GM12878 (cell line): ENCODE results near the gene HUS1. TPM values are rescaled to one million over a fixed set of nuclear protein-coding genes. Genes with fewer than 3 reads are reported as not detected.

Experiments used
- ATAC-seq: fragments of 200-7000 bp; cut with Tn5 transposase; 3 replicates; pipeline ENCODE4 v1.9.1; 2020; ENCODE audit warnings: mild to moderate bottlenecking, moderate library complexity
- BruUV-seq: library from RNA; stranded (reverse); fragments of 400-500 nt; replicated peaks from 2 replicates; lab custom pipeline; 2021; lab: Mats Ljungman, UMichigan
- CTCF ChIA-PET: fragments of 300-600 bp; sonication (Branson Sonifier 250); formaldehyde crosslinking; extraction: SDS; loops from one replicate; lab custom pipeline; 2021; ENCODE audit warnings: inconsistent platforms; lab: Yijun Ruan, JAX
- POLR2A ChIA-PET: fragments of 350-600 bp; formaldehyde crosslinking; extraction: SDS; loops from one replicate; lab custom pipeline; 2021; ENCODE audit warnings: inconsistent platforms; lab: Charles Lee
- RAD21 ChIA-PET: fragments of 300-600 bp; sonication (Branson Sonifier 250); formaldehyde crosslinking; loops from one replicate; lab custom pipeline; 2023; ENCODE audit warnings: antibody characterized with exemption; ENCODE audit not compliant: unreplicated experiment; lab: Charles Lee
- SMC1A ChIA-PET: fragments of 300-600 bp; sonication (Branson Sonifier 250); formaldehyde crosslinking; loops from one replicate; lab custom pipeline; 2023; ENCODE audit not compliant: unreplicated experiment, uncharacterized antibody; lab: Charles Lee
- DNase-seq: peaks from one replicate; pipeline ENCODE4 v3.0.0-alpha.2; 2011; ENCODE audit warnings: low read depth, low spot score
- FAIRE-seq: peaks from 3 replicates; lab custom pipeline; 2011; peaks lifted over from hg19 to GRCh38; lab: Jason Lieb, UNC
- H2AFZ ChIP-seq: 2 replicates; pipeline ENCODE4 v1.6.0; 2011; ENCODE audit warnings: low read depth, low read length, control low read depth; ENCODE audit not compliant: control insufficient read depth
- H3K27ac ChIP-seq: 2 replicates; pipeline ENCODE4 v1.5.1; 2011; ENCODE audit warnings: control low read depth; ENCODE audit not compliant: control insufficient read depth, insufficient read depth
- H3K27me3 ChIP-seq, 2 experiments: replicated peaks in 1 of 2; 2 replicates each; pipeline versions ENCODE4 v1.6.0 to v1.6.1; 2011; ENCODE audit warnings: low read length in 1 of 2; ENCODE audit not compliant: control insufficient read depth in 2 of 2, insufficient read depth in 2 of 2
- H3K36me3 ChIP-seq, 2 experiments: 2 replicates each; pipeline ENCODE4 v1.5.1; 2011; ENCODE audit warnings: low read length in 1 of 2; ENCODE audit not compliant: control insufficient read depth in 2 of 2, insufficient read depth in 2 of 2
- H3K4me1 ChIP-seq: 2 replicates; pipeline ENCODE4 v1.6.1; 2011; ENCODE audit warnings: mild to moderate bottlenecking, low read length, moderate library complexity, mixed read lengths; ENCODE audit not compliant: control insufficient read depth, insufficient read depth
- H3K4me2 ChIP-seq: 2 replicates; pipeline ENCODE4 v1.6.0; 2011; ENCODE audit warnings: control low read depth; ENCODE audit not compliant: control insufficient read depth, insufficient read depth
- H3K4me3 ChIP-seq: fragments of 200-600 bp; sonication (generic); 2 replicates; pipeline ENCODE4 v1.5.1; 2016
- H3K79me2 ChIP-seq: 2 replicates; pipeline ENCODE4 v1.6.0; 2011; ENCODE audit warnings: low read length; ENCODE audit not compliant: control insufficient read depth, insufficient read depth
- H3K9ac ChIP-seq: 2 replicates; pipeline ENCODE4 v1.8.0; 2011; ENCODE audit warnings: low read length, control low read depth, mixed read lengths; ENCODE audit not compliant: control insufficient read depth, insufficient read depth
- H3K9me3 ChIP-seq: replicated peaks from 3 replicates; pipeline ENCODE4 v1.5.1; 2011; ENCODE audit warnings: mild to moderate bottlenecking, low read length; ENCODE audit not compliant: control insufficient read depth, insufficient read depth
- H4K20me1 ChIP-seq: 2 replicates; pipeline ENCODE4 v1.6.0; 2011; ENCODE audit not compliant: control insufficient read depth, insufficient read depth
- CREB1 ChIP-seq: IDR thresholded peaks from 2 replicates; pipeline ENCODE4 v1.6.1; 2012; ENCODE audit warnings: low read depth, mild to moderate bottlenecking, inconsistent platforms
- FOS ChIP-seq: IDR thresholded peaks from 3 replicates; pipeline ENCODE4 v1.6.1; 2011; ENCODE audit warnings: borderline replicate concordance; ENCODE audit not compliant: insufficient read length; ENCODE audit errors: extremely low read depth
- JUNB ChIP-seq: IDR thresholded peaks from 2 replicates; pipeline ENCODE4 v1.6.1; 2016; ENCODE audit warnings: antibody characterized with exemption, mild to moderate bottlenecking
- NR2F1 ChIP-seq: fragments of 450-650 bp; conservative IDR thresholded peaks from 2 replicates; pipeline ENCODE4 v1.6.1; 2017; ENCODE audit warnings: mild to moderate bottlenecking
- RAD21 ChIP-seq: IDR thresholded peaks from 2 replicates; pipeline ENCODE4 v1.6.1; 2011; ENCODE audit warnings: mild to moderate bottlenecking, low read depth, low read length, moderate library complexity; ENCODE audit not compliant: insufficient read depth
- SMC3 ChIP-seq: IDR thresholded peaks from 2 replicates; pipeline ENCODE4 v1.6.1; 2011; ENCODE audit warnings: low read length, improper control_type of control experiment, borderline replicate concordance
- SPI1 ChIP-seq: IDR thresholded peaks from 2 replicates; pipeline ENCODE4 v1.6.1; 2011; ENCODE audit warnings: low read depth, mild to moderate bottlenecking, low read length, moderate library complexity, borderline replicate concordance; ENCODE audit not compliant: insufficient read depth
- STAT3 ChIP-seq: IDR thresholded peaks from 2 replicates; pipeline ENCODE4 v1.6.1; 2011; ENCODE audit warnings: low read depth, low read length, improper control_type of control experiment
- ZZZ3 ChIP-seq: IDR thresholded peaks from 2 replicates; pipeline ENCODE4 v1.6.1; 2011; ENCODE audit warnings: low read depth; ENCODE audit not compliant: control insufficient read depth, insufficient read length
- WGBS: methylation state at CpG from one replicate; pipeline ENCODE4 v1.1.6; 2016; ENCODE audit warnings: low lambda C conversion rate; ENCODE audit not compliant: insufficient replicate concordance, insufficient coverage; ENCODE audit errors: missing lambda C conversion rate; 5-methylcytosine and 5-hydroxymethylcytosine counted together
- in situ Hi-C: fragments of 300-500 bp; cut with MboI; formaldehyde crosslinking; loops from 9 replicates; pipeline ENCODE4 v1.14.3; 2018; ENCODE audit warnings: mixed read lengths
- intact Hi-C: fragments of 100-400 bp; cut with micrococcal nuclease; formaldehyde crosslinking; loops from one replicate; pipeline ENCODE4 v1.14.2; 2022; ENCODE audit not compliant: unreplicated experiment
- polyA plus RNA-seq, 11 experiments: library from polyadenylated mRNA; depleted of rRNA in 4 of 11; unstranded in 6 of 11; stranded (reverse) in 5 of 11; fragments of >200 nt; fragmentation: Nextera tagmentation in 4 of 11; fragmentation: Illumina TruSeq in 1 of 11; extraction: Ambion mirVana in 4 of 11; extraction: Trizol in 1 of 11; gene quantifications; 1 replicate in 1 of 11; 2 replicates in 10 of 11; pipeline versions ENCODE4 v1.2.1 to v1.2.3, GENCODE V29; 2011 to 2016; ENCODE audit warnings: inconsistent platforms in 2 of 11, missing spikeins in 2 of 11, low read depth in 1 of 11
- total RNA-seq, 4 experiments: library from RNA; depleted of rRNA in 3 of 4; stranded (reverse); fragments of >200 nt in 3 of 4; fragmentation: Illumina TruSeq in 1 of 4; extraction: Trizol in 1 of 4; gene quantifications; 2 replicates each; pipeline versions ENCODE4 v1.2.1 to v1.2.3, GENCODE V29; 2013 to 2021
- TF ChIP-seq, protein P1 (sequence below): fragments of 450-650 bp; IDR thresholded peaks from 2 replicates; pipeline ENCODE4 v1.6.1; 2018; ENCODE audit warnings: borderline replicate concordance, mild to moderate bottlenecking; ENCODE audit not compliant: partially characterized antibody
- TF ChIP-seq, protein P2 (sequence below), 3 experiments: IDR thresholded peaks in 2 of 3; conservative IDR thresholded peaks in 1 of 3; 2 replicates each; pipeline ENCODE4 v1.5.1; 2011; ENCODE audit warnings: low read depth in 3 of 3, low read length in 3 of 3, mild to moderate bottlenecking in 3 of 3, control low read depth in 2 of 3, moderate library complexity in 2 of 3, inconsistent platforms in 1 of 3, mixed read lengths in 1 of 3; ENCODE audit not compliant: control insufficient read depth in 2 of 3, insufficient read depth in 1 of 3; ENCODE audit errors: extremely low read depth in 1 of 3

Gene HUS1
- total and polyA plus RNA-seq, 10 of the 15 experiments (the other 5 are each of a cell fraction or from before 2014, with no cell fraction given): 10.4 to 35.5 (median 22.6) TPM

DNA sequence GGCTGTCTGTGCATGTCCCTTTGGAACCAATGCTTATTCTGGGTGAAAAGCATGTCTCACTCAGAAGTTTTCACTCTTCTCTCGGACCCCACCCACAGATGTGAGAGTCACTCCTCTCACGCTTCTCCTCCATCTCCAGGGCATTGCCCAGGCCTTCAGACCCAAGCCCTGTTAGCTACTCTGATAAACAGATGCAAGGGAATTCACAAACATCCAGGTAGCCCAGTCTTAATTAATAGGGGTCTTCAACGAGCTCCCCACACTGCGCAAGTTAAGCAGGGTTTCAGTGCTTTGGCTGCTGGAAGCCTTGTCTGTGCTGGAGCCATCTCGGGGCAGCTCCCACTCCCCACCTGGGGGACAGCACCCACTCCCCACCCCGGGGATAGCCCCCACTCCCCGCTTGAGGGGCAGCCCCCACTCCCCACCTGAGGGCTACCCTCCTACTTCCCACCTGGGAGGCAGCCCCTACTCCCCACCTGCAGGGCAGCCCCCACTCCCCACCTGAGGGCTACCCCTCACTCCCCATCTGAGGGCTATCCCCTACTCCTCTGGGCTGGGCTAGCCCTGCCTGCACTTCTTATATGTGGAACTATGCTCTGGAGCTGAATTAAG lies 39.9 kb downstream of the HUS1 start (continued):
- TF ChIP-seq, protein P1, sequence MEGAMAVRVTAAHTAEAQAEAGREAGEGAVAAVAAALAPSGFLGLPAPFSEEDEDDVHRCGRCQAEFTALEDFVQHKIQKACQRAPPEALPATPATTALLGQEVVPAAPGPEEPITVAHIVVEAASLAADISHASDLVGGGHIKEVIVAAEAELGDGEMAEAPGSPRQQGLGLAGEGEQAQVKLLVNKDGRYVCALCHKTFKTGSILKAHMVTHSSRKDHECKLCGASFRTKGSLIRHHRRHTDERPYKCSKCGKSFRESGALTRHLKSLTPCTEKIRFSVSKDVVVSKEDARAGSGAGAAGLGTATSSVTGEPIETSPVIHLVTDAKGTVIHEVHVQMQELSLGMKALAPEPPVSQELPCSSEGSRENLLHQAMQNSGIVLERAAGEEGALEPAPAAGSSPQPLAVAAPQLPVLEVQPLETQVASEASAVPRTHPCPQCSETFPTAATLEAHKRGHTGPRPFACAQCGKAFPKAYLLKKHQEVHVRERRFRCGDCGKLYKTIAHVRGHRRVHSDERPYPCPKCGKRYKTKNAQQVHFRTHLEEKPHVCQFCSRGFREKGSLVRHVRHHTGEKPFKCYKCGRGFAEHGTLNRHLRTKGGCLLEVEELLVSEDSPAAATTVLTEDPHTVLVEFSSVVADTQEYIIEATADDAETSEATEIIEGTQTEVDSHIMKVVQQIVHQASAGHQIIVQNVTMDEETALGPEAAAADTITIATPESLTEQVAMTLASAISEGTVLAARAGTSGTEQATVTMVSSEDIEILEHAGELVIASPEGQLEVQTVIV: no peak
- TF ChIP-seq FOS (no peak), STAT3 (no peak), JUNB (no peak)

DNA sequence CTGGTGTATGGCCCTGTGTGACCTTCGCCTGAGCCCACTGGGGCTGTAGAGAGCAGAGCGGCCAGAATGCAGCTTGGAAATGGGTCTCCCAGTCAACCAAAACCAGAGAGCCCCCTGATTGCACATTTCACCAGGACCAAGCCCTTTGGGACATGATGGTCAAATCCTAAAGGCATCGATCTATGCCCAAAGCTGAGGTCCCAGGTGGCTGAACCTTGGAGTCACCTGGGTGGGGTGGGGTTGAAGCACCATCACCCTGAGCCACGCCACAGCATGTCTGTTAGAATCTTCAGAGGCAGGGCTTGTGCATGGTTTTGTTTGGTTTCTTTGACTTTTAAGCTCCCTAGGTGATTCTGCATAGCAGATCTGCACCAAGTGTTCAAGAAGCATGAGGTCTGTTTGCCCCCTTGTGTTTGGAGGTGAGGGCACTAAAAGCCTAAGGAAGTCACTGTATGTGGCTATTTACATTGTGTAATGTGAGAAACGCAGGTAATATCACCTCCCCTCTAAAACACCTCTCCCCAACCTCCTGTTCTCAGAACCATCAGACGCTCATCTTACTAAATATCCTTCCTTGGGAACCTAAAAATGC lies 40.7 kb downstream of the HUS1 start:
- FAIRE-seq: no peak
- no peak for DNase-seq
- Histone ChIP-seq H3K79me2 (no peaks in the 10 kb centered on the region), H3K4me2 (peak overlapping the region; percentile 92), H3K4me3 (no peak overlapping the region; the same call in 1 of the 2 replicates), H3K27ac (peak overlapping the region; percentile 68; the same call in 1 of the 2 replicates), H3K36me3 (no peaks in the 10 kb centered on the region), H3K27me3 (peaks cover 0 to 1% of the 10 kb centered on the region in 2 experiments; a peak in 2 of 4 replicates), H3K9ac (no peak overlapping the region), H2AFZ (no peak overlapping the region), H3K9me3 (no peaks in the 10 kb centered on the region), H4K20me1 (no peaks in the 10 kb centered on the region), H3K4me1 (peaks cover 28% of the 10 kb centered on the region)
- no TSS peak for BruUV-seq
- ChIA-PET RAD21 (interaction anchor here (0.9 to 3.0 kb wide), 4 partner anchors 9 to 672 kb away, joined by 3 to 17 read pairs (median 7); no protein-coding TSS in a partner anchor), POLR2A (no interaction called here), SMC1A (interaction anchor here (0.9 to 2.4 kb wide), 5 partner anchors 10 to 171 kb away, joined by 3 to 13 read pairs (median 3); partner anchors contain the start of gene PKD1L1), CTCF (interaction anchor here (0.7 to 2.3 kb wide), 14 partner anchors 10 to 672 kb away, joined by 3 to 11 read pairs (median 4); partner anchors contain the start of gene PKD1L1)
- 0 out of 3 replicates have a peak, but pooled peaks have one; percentile 3 for ATAC-seq
- peak; percentile 64 for TF ChIP-seq RAD21
- TF ChIP-seq, protein P2, sequence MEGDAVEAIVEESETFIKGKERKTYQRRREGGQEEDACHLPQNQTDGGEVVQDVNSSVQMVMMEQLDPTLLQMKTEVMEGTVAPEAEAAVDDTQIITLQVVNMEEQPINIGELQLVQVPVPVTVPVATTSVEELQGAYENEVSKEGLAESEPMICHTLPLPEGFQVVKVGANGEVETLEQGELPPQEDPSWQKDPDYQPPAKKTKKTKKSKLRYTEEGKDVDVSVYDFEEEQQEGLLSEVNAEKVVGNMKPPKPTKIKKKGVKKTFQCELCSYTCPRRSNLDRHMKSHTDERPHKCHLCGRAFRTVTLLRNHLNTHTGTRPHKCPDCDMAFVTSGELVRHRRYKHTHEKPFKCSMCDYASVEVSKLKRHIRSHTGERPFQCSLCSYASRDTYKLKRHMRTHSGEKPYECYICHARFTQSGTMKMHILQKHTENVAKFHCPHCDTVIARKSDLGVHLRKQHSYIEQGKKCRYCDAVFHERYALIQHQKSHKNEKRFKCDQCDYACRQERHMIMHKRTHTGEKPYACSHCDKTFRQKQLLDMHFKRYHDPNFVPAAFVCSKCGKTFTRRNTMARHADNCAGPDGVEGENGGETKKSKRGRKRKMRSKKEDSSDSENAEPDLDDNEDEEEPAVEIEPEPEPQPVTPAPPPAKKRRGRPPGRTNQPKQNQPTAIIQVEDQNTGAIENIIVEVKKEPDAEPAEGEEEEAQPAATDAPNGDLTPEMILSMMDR (IDR thresholded peaks at IDR 0.05 in 2 of 3, conservative IDR thresholded peaks at IDR 0.05 in 1 of 3; ENCODE audit: control insufficient read depth in 2 of 3, extremely low read depth in 1 of 3, insufficient read depth in 1 of 3, low read depth in 3 of 3, low read length in 3 of 3): peak in 2 of 3 experiments; percentile 15 to 35; a peak in 1 of 6 replicates
- TF ChIP-seq SMC3: peak; percentile 23; the same call in 1 of the 2 replicates
- TF ChIP-seq SPI1: no peak
- TF ChIP-seq CREB1: peak; percentile 0; the same call in 1 of the 2 replicates
- TF ChIP-seq NR2F1: no peak
- TF ChIP-seq ZZZ3: no peak
- 48% methylated on average over 6 of the region's 6 CpGs for WGBS
- in situ Hi-C loops (loop anchor here (25.0 kb wide), 1 partner anchor 1824 kb away; the partner anchor contains the start of gene VWC2), intact Hi-C loops (loop anchor here (1.0 to 5.0 kb wide), 3 partner anchors 147 to 672 kb away; no protein-coding TSS in a partner anchor)
